ENCODE data around the gene KERA.

The KERA gene

DNA sequence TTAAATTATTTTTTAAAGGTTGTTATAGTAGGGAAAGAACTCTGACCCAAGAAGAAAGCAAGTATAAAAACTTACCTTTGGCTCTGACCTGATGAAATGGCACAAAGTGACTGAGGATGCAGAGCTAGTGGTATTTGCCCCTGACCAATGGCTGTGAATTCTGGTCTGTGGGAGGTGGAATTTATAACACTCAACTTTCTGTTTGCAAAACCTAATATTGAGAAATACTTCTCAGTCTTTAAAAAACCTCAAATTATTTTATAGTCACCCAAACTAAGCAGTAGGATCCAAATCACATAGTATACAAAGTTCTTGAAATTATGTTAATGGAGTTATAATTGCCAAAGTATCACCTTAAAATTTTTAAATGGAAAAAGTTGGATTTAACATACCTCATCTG lies 53.0 kb downstream of the KERA start, which contains the start of gene EPYC:
Gene EPYC, minus strand, starts transcription at position 101 of the 400 bp plus-strand sequence. CDS start 2,407 bp downstream, outside the sequence.
- Histone ChIP-seq H3K27me3 (ENCODE audit: insufficient read depth, low read depth, severe bottlenecking) (no peaks in the 10 kb centered on the region), H3K4me3 (ENCODE audit: low read depth, low read length) (no peak within 1 kb of the TSS), H3K27ac (no peak within 1 kb of the TSS), H3K9me3 (ENCODE audit: severe bottlenecking) (no peaks in the 10 kb centered on the region), H3K36me3 (no peaks in the 10 kb centered on the region)
- no peak for DNase-seq
- TF ChIP-seq, protein P1, sequence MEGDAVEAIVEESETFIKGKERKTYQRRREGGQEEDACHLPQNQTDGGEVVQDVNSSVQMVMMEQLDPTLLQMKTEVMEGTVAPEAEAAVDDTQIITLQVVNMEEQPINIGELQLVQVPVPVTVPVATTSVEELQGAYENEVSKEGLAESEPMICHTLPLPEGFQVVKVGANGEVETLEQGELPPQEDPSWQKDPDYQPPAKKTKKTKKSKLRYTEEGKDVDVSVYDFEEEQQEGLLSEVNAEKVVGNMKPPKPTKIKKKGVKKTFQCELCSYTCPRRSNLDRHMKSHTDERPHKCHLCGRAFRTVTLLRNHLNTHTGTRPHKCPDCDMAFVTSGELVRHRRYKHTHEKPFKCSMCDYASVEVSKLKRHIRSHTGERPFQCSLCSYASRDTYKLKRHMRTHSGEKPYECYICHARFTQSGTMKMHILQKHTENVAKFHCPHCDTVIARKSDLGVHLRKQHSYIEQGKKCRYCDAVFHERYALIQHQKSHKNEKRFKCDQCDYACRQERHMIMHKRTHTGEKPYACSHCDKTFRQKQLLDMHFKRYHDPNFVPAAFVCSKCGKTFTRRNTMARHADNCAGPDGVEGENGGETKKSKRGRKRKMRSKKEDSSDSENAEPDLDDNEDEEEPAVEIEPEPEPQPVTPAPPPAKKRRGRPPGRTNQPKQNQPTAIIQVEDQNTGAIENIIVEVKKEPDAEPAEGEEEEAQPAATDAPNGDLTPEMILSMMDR (IDR thresholded peaks at IDR 0.05; ENCODE audit: low read depth, low read length), result no peak

DNA sequence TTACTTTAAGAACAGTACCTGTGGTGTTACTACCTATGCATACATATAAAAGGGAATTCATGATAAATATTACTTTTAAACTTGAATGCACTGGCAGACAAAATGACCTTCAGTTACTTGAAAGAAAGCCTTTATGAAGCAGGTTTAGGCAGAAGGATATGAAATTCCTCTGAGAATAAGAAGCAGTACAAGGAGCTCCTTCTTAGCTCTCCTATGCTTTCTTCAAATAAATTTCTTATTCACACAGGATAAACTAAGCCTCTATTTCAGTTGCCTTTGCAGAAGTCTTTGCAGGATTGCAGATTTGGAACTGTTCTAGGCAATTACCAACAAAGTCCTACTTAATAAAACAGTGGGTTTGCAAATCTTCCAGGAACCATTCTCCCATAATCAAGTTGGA lies 54.1 kb downstream of the KERA start:
- Histone ChIP-seq H3K9me3 (ENCODE audit: severe bottlenecking) (no peaks in the 10 kb centered on the region), H3K4me3 (ENCODE audit: low read depth, low read length) (no peak overlapping the region), H3K36me3 (no peaks in the 10 kb centered on the region), H3K27me3 (ENCODE audit: insufficient read depth, low read depth, severe bottlenecking) (no peaks in the 10 kb centered on the region), H3K27ac (no peak overlapping the region)
- no peak for DNase-seq
- TF ChIP-seq, protein P1 (IDR thresholded peaks at IDR 0.05; ENCODE audit: low read depth, low read length), result no peak

DNA sequence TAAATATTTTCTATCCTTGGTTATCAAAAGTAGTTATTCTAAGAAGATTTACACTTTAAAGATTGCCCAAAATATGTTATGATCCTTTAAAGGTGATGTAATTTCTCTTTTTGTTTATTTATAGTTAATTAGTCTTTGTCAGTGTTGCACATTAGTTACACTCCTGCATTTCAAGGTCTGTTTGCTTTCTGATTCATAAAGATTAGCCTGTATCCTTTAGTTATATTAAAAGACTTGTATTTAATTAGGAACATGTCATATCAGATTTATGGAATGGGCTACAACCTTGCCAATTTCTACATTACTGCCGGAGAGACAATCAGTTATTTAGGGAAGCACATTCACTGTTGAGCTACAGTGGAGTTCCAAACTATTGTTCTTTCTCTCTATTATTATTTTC lies 56.5 kb downstream of the KERA start:
- no peak for DNase-seq
- TF ChIP-seq, protein P1 (IDR thresholded peaks at IDR 0.05; ENCODE audit: low read depth, low read length), result no peak

More for the DNA sequence above, 56.5 kb downstream of the KERA start:
- Histone ChIP-seq H3K27me3 (ENCODE audit: insufficient read depth, low read depth, severe bottlenecking) (no peaks in the 10 kb centered on the region), H3K36me3 (no peaks in the 10 kb centered on the region), H3K4me3 (ENCODE audit: low read depth, low read length) (no peak overlapping the region), H3K9me3 (ENCODE audit: severe bottlenecking) (no peaks in the 10 kb centered on the region), H3K27ac (no peak overlapping the region)
